Inflammatory macrophage (primary cell): ENCODE measurements around the gene VPS51.
A peak's percentile ranks its signal among the peaks of the same experiment; 100 is the strongest.
"Not testable (repeated sequence)": the region's sequence is repeated elsewhere in the genome, so short reads cannot be mapped to it uniquely, and the experiment has no call there.

Source experiments
- DNase-seq, 2 donors: peaks; one replicate each; pipeline ENCODE4 v3.0.0-alpha.2; 2020 to 2022

Gene VPS51

GRCh38 chr11:65107751-65108468 lies 11.9 kb downstream of the VPS51 start:
- DNase-seq, result no peak

- DNase-seq, result no peak
These were observed 12.6 kb downstream of the VPS51 start for GRCh38 chr11:65108469-65109123.

GRCh38 chr11:65109231-65110198 lies 13.5 kb downstream of the VPS51 start:
- no peak for DNase-seq

GRCh38 chr11:65110354-65110861 lies 14.4 kb downstream of the VPS51 start:
- DNase-seq, result peak; percentile 82 to 89

GRCh38 chr11:65111159-65111743 lies 15.2 kb downstream of the VPS51 start:
- no peak for DNase-seq

- peak; percentile 91 to 95 for DNase-seq
These were observed 15.9 kb downstream of the VPS51 start, which contains the start of gene TM7SF2 for GRCh38 chr11:65111744-65112545. TSS of gene TM7SF2 (plus strand) at chr11:65111872. CDS start at chr11:65112016, 144 bp downstream.

GRCh38 chr11:65112546-65113360 lies 16.7 kb downstream of the VPS51 start:
- peak; percentile 53 to 67 for DNase-seq

GRCh38 chr11:65113361-65113756 lies 17.3 kb downstream of the VPS51 start:
- no peak for DNase-seq

- DNase-seq, result no peak
These were observed 17.8 kb downstream of the VPS51 start for GRCh38 chr11:65113839-65114238.

GRCh38 chr11:65114538-65115171 lies 18.6 kb downstream of the VPS51 start:
- no peak for DNase-seq

GRCh38 chr11:65115361-65116082 lies 19.5 kb downstream of the VPS51 start:
- no peak for DNase-seq

GRCh38 chr11:65116370-65117205 lies 20.6 kb downstream of the VPS51 start:
- peak; percentile 43 to 69 for DNase-seq

- DNase-seq, result peak; percentile 100
These were observed 21.4 kb downstream of the VPS51 start, which contains the start of gene ZNHIT2 for GRCh38 chr11:65117206-65118096. TSS of gene ZNHIT2 (minus strand) at chr11:65117701. CDS start at chr11:65117653, 48 bp downstream.

- DNase-seq, result no peak
These were observed 22.3 kb downstream of the VPS51 start for GRCh38 chr11:65118097-65118837.

GRCh38 chr11:65118891-65119669 lies 23.1 kb downstream of the VPS51 start:
- not testable (repeated sequence) for DNase-seq

- DNase-seq, result no peak
These were observed 23.6 kb downstream of the VPS51 start for GRCh38 chr11:65119670-65119995.
